ENCODE results near the gene NOP14. TPM values are rescaled to one million over a fixed set of nuclear protein-coding genes. Genes with fewer than 3 reads are reported as not detected.
"Not testable (repeated sequence)": the region's sequence is repeated elsewhere in the genome, so short reads cannot be mapped to it uniquely, and the experiment has no call there.

Gene NOP14
- total and polyA plus RNA-seq, 3 donors from 2014 or later, result 15.0 to 25.4 (median 17.4) TPM

- peaks cover 6% of the 10 kb centered on the region for H3K4me1 ChIP-seq
- no peaks in the 10 kb centered on the region for H3K36me3 ChIP-seq (ENCODE audit: low read depth, missing control alignments)
- TF ChIP-seq CTCF (IDR thresholded peaks at IDR 0.05), result peak in 2 of 3 experiments; percentile 25 to 35
- TF ChIP-seq POLR2A (IDR thresholded peaks at IDR 0.05), result no peak
- no peaks in the 10 kb centered on the region for H3K9me3 ChIP-seq
- intact Hi-C loops (cut with DNase I; ENCODE audit: low total_unique reads), result no loop called here
- H3K27me3 ChIP-seq, result no peaks in the 10 kb centered on the region
- H3K27ac ChIP-seq, result no peak overlapping the region
- peak; percentile 78 for DNase-seq
- 88 to 91% methylated on average over 14 of the region's 14 CpGs for WGBS, 2 donors
- H3K4me3 ChIP-seq, result no peak overlapping the region
Measured at GRCh38 chr4:2948895-2949781, 14.1 kb downstream of the NOP14 start.

- no peaks in the 10 kb centered on the region for H3K36me3 ChIP-seq (ENCODE audit: low read depth, missing control alignments)
- H3K9me3 ChIP-seq, result no peaks in the 10 kb centered on the region
- H3K27ac ChIP-seq, result no peak overlapping the region
- H3K4me3 ChIP-seq, result no peak overlapping the region
- intact Hi-C loops (cut with DNase I; ENCODE audit: low total_unique reads), result no loop called here
- H3K4me1 ChIP-seq, result peaks cover 6% of the 10 kb centered on the region
- WGBS, 2 donors, result 82 to 84% methylated on average over 11 of the region's 11 CpGs
- no peak for TF ChIP-seq CTCF (IDR thresholded peaks at IDR 0.05)
- no peak for TF ChIP-seq POLR2A (IDR thresholded peaks at IDR 0.05)
- H3K27me3 ChIP-seq, result no peaks in the 10 kb centered on the region
- DNase-seq, result no peak
Measured at GRCh38 chr4:2947926-2948325, 15.3 kb downstream of the NOP14 start.

GRCh38 chr4:2946812-2947600 lies 16.2 kb downstream of the NOP14 start:
- no peak for TF ChIP-seq POLR2A (IDR thresholded peaks at IDR 0.05)
- TF ChIP-seq CTCF (IDR thresholded peaks at IDR 0.05), result no peak
- peaks cover 6% of the 10 kb centered on the region for H3K4me1 ChIP-seq
- DNase-seq, result no peak
- H3K4me3 ChIP-seq, result no peak overlapping the region
- no peaks in the 10 kb centered on the region for H3K36me3 ChIP-seq (ENCODE audit: low read depth, missing control alignments)
- WGBS, 2 donors, result 92 to 95% methylated on average over 19 of the region's 19 CpGs
- intact Hi-C loops (cut with DNase I; ENCODE audit: low total_unique reads), result no loop called here
- H3K27me3 ChIP-seq, result no peaks in the 10 kb centered on the region
- H3K9me3 ChIP-seq, result no peaks in the 10 kb centered on the region
- no peak overlapping the region for H3K27ac ChIP-seq

GRCh38 chr4:2945619-2946604 lies 17.3 kb downstream of the NOP14 start:
- H3K36me3 ChIP-seq (ENCODE audit: low read depth, missing control alignments); H3K4me3 ChIP-seq; H3K27ac ChIP-seq; intact Hi-C loops (cut with DNase I; ENCODE audit: low total_unique reads); H3K9me3 ChIP-seq; H3K27me3 ChIP-seq; DNase-seq; H3K4me1 ChIP-seq: not testable (repeated sequence)
- 84 to 89% methylated on average over 25 to 26 of the region's 30 CpGs for WGBS, 2 donors

Measured in testis (tissue), 3 donors.